Measurements from ENCODE around the gene ZFHX3.

ZFHX3 gene

DNA sequence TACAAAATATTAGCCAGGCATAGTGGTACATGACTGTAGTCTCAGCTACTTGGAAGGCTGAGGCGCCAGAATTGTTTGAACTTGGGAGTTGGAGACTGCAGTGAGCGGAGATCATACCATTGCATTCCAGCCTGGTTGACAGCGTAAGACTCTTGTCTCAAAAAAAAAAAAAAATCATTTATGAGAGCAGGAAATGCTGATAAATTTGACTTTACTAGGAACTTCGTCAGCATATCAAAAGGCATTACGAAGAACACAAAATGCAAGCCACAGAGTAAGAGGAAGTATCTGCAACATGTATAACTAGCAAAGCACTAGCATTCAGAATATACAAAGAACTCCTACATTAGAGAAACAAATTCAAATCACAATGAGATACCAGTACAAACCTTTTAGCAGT lies 279.3 kb downstream of the ZFHX3 start:
- no peak for DNase-seq (ENCODE audit: low read depth)
- no peak for TF ChIP-seq CTCF (conservative IDR thresholded peaks at IDR 0.05; ENCODE audit: low read depth, low read length)
- no peak overlapping the region for H3K4me3 ChIP-seq (ENCODE audit: low read length)

DNA sequence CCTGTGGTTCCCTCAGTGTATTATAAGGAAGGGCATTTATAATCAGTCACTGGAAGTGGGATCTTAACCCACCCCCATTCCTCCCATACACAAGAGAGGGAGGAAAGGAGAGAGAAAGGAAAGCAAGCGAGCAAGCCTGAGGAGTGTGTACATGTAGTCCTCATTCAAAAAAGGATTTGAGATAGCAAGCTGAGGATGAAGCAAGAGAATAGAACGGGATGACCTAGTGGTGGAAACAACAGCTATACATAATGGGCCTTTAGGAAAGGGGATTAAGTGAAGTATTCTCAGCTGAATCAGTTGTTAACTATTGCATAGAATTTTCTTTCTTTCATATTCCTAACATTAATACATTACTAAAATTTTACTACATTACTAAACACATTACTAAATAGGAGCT lies 281.4 kb downstream of the ZFHX3 start:
- no peak overlapping the region for H3K4me3 ChIP-seq (ENCODE audit: low read length)
- TF ChIP-seq CTCF (conservative IDR thresholded peaks at IDR 0.05; ENCODE audit: low read depth, low read length): no peak
- no peak for DNase-seq (ENCODE audit: low read depth)

DNA sequence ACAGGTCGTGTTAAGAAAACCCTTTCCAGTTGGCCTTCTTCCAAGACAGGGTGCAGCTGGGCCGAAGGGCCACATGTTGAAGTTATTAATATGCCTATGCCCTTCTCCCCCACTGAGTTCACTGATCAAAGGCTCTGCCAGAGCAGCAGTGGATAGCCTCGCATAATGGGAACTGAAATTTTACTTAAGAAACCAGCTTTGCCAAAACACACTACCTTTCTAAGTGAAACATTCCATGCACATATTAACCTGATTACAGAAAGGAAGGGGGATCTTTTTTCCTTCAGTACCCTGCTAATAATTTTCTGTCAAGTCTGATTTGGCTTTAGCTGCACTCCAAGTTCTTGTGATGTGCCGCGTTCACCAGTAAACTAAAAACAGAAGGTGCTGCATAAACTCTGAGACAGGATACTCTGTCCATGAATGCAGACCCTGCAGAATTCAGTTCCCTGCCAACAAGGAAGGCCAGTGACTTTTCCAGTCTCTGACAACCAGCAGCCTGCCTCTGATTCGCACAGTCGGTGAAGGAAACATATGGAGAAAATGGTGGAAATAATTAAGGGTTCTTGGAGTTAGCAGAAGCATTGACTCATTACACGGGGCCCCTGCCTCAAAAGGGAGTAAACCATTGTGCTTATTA lies 283.8 kb downstream of the ZFHX3 start:
- no peak overlapping the region for H3K4me3 ChIP-seq (ENCODE audit: low read length)
- no peak for TF ChIP-seq CTCF (conservative IDR thresholded peaks at IDR 0.05; ENCODE audit: low read depth, low read length)
- DNase-seq (ENCODE audit: low read depth): no peak

DNA sequence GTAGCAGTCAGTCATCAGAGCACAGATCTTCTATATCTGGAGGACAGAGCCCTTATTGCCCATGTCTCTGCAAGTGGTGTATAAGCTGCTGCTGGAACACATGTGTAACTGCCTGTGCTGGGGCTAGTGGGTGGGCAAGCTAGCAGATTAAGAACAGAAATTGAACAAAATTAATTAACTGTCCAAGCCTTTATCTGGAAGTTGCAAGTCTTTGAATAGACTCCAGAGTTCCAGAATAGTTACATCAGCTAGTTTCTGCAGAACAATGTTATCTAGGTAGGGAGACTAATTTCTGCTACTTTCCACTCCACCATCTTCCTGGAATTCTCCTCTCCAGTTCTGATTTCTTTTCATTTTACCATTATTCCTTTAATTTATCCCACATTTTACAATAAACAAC lies 287.3 kb downstream of the ZFHX3 start:
- H3K4me3 ChIP-seq (ENCODE audit: low read length): no peak overlapping the region
- TF ChIP-seq CTCF (conservative IDR thresholded peaks at IDR 0.05; ENCODE audit: low read depth, low read length): no peak
- DNase-seq (ENCODE audit: low read depth): no peak

DNA sequence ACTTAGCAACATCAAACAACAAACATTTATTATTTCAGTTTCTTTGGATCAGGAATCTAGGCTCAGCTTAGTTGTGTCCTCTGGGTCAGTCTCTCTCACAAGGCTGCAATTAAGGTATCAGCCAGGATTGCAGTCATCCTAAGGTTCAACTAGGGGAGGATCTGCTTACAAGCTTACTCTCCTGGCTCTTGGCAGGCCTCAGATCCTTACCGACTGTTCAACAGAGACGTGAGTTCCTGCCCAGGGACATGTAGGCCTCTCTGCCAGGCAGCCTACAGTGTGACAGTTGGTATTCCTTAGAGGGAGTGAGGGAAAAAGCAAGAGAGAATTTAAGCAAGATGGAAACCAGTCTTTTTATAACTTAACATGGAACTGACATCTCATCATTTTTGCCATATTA lies 294.0 kb downstream of the ZFHX3 start:
- DNase-seq (ENCODE audit: low read depth): no peak
- no peak for TF ChIP-seq CTCF (conservative IDR thresholded peaks at IDR 0.05; ENCODE audit: low read depth, low read length)
- no peak overlapping the region for H3K4me3 ChIP-seq (ENCODE audit: low read length)

- DNase-seq (ENCODE audit: low read depth): no peak
Observed at GRCh38 chr16:72752004-72752695, 295.8 kb downstream of the ZFHX3 start.

More at GRCh38 chr16:72752004-72752695, 295.8 kb downstream of the ZFHX3 start:
- no peak overlapping the region for H3K4me3 ChIP-seq (ENCODE audit: low read length)
- TF ChIP-seq CTCF (conservative IDR thresholded peaks at IDR 0.05; ENCODE audit: low read depth, low read length): no peak
